ENCODE results near the gene RGS9. TPM values are rescaled to one million over a fixed set of nuclear protein-coding genes. Genes with fewer than 3 reads are reported as not detected.

Gene RGS9
- total and polyA plus RNA-seq, 10 of the 15 experiments (the other 5 are each of a cell fraction or from before 2014, with no cell fraction given): 1.1 to 10.6 (median 5.6) TPM

DNA sequence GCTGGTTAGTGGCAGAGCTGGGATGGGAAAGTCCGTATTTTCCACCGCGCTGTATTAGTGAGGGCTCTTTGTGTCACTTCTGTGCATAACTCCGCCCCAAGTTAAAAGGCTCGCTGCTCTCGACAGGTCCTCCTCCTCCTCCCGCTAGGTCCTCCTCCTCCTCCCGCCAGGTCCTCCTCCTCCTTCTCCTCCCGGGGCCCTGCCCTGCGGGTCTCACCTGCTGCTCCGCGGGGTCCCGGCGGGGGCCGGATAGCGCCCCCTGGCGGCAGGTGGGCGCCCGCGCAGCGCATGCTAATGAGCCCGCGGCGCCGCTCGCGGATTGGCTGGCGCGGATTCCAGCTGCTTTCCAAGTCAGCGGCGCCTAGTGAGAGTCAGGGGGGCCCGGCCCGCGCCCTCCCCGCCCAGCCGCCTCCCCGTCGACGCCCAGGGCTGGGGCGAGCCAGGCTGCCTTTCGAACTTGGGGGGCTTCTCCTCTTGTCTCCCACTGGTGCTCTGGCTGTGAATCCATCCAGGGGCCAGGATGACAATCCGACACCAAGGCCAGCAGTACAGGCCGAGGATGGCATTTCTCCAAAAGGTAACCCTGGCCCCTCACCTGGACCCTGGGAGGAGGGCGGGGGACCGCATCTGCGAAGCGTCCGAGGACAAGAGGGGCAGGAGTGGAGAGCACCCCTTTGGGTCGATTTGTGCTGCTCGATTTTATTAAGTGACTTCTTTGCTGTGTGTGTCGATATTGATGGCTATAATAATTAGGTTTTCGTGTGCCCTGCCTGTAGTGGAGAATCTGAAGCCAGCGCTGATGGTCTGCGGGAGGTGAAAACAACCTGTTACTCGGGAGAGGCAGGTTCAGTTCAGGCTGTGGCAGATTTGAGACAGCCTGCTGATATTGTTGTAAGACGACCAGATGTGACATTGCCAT, at the start of gene RGS9 (continued):
- TF ChIP-seq ZSCAN29 (IDR thresholded peaks at IDR 0.05): no peak
- no peak for TF ChIP-seq MYC (IDR thresholded peaks at IDR 0.05; ENCODE audit: insufficient read depth, insufficient read length, insufficient replicate concordance, low read length, severe bottlenecking)
- TF ChIP-seq KAT2A (conservative IDR thresholded peaks at IDR 0.05; ENCODE audit: control insufficient read depth, low read depth, low read length): no peak
- no peak for TF ChIP-seq CEBPB (IDR thresholded peaks at IDR 0.05; ENCODE audit: borderline replicate concordance in 1 of 2, low read depth in 2 of 2, low read length in 2 of 2)
- no peak for TF ChIP-seq ZNF384 (IDR thresholded peaks at IDR 0.05; ENCODE audit: borderline replicate concordance, low read depth, low read length)
- 0 out of 2 replicates have a peak, but pooled peaks have one; percentile 16 for TF ChIP-seq IRF4 (IDR thresholded peaks at IDR 0.05; ENCODE audit: low read depth, low read length)
- peak; percentile 59 to 73 for TF ChIP-seq BHLHE40 (IDR thresholded peaks at IDR 0.05; ENCODE audit: borderline replicate concordance in 1 of 2, low read depth in 2 of 2, low read length in 1 of 2)
- no peak for TF ChIP-seq SUPT20H (IDR thresholded peaks at IDR 0.05; ENCODE audit: borderline replicate concordance, control insufficient read depth, low read depth, low read length)
- peak; percentile 33 for TF ChIP-seq NR2F1 (conservative IDR thresholded peaks at IDR 0.05)
- TF ChIP-seq RAD21 (IDR thresholded peaks at IDR 0.05; ENCODE audit: insufficient read depth, low read depth, low read length): peak; percentile 77
- TF ChIP-seq RUNX3 (IDR thresholded peaks at IDR 0.05; ENCODE audit: low read length): peak; percentile 12; the same call in 1 of the 2 replicates
- TF ChIP-seq, protein P1, sequence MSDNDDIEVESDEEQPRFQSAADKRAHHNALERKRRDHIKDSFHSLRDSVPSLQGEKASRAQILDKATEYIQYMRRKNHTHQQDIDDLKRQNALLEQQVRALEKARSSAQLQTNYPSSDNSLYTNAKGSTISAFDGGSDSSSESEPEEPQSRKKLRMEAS (IDR thresholded peaks at IDR 0.05; ENCODE audit: low read depth, low read length): 0 out of 2 replicates have a peak, but pooled peaks have one; percentile 43
- TF ChIP-seq, protein P2, sequence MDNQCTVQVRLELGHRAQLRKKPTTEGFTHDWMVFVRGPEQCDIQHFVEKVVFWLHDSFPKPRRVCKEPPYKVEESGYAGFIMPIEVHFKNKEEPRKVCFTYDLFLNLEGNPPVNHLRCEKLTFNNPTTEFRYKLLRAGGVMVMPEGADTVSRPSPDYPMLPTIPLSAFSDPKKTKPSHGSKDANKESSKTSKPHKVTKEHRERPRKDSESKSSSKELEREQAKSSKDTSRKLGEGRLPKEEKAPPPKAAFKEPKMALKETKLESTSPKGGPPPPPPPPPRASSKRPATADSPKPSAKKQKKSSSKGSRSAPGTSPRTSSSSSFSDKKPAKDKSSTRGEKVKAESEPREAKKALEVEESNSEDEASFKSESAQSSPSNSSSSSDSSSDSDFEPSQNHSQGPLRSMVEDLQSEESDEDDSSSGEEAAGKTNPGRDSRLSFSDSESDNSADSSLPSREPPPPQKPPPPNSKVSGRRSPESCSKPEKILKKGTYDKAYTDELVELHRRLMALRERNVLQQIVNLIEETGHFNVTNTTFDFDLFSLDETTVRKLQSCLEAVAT (IDR thresholded peaks at IDR 0.05): no peak
- no peak for TF ChIP-seq TAF1 (IDR thresholded peaks at IDR 0.05; ENCODE audit: borderline replicate concordance, low read depth, low read length)
- TF ChIP-seq, protein P3, sequence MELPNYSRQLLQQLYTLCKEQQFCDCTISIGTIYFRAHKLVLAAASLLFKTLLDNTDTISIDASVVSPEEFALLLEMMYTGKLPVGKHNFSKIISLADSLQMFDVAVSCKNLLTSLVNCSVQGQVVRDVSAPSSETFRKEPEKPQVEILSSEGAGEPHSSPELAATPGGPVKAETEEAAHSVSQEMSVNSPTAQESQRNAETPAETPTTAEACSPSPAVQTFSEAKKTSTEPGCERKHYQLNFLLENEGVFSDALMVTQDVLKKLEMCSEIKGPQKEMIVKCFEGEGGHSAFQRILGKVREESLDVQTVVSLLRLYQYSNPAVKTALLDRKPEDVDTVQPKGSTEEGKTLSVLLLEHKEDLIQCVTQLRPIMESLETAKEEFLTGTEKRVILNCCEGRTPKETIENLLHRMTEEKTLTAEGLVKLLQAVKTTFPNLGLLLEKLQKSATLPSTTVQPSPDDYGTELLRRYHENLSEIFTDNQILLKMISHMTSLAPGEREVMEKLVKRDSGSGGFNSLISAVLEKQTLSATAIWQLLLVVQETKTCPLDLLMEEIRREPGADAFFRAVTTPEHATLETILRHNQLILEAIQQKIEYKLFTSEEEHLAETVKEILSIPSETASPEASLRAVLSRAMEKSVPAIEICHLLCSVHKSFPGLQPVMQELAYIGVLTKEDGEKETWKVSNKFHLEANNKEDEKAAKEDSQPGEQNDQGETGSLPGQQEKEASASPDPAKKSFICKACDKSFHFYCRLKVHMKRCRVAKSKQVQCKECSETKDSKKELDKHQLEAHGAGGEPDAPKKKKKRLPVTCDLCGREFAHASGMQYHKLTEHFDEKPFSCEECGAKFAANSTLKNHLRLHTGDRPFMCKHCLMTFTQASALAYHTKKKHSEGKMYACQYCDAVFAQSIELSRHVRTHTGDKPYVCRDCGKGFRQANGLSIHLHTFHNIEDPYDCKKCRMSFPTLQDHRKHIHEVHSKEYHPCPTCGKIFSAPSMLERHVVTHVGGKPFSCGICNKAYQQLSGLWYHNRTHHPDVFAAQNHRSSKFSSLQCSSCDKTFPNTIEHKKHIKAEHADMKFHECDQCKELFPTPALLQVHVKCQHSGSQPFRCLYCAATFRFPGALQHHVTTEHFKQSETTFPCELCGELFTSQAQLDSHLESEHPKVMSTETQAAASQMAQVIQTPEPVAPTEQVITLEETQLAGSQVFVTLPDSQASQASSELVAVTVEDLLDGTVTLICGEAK (IDR thresholded peaks at IDR 0.05; ENCODE audit: borderline replicate concordance): no peak
- no peak for TF ChIP-seq TARDBP (IDR thresholded peaks at IDR 0.05; ENCODE audit: borderline replicate concordance)
- TF ChIP-seq KDM1A (IDR thresholded peaks at IDR 0.05; ENCODE audit: borderline replicate concordance): no peak
- TF ChIP-seq, protein P4, sequence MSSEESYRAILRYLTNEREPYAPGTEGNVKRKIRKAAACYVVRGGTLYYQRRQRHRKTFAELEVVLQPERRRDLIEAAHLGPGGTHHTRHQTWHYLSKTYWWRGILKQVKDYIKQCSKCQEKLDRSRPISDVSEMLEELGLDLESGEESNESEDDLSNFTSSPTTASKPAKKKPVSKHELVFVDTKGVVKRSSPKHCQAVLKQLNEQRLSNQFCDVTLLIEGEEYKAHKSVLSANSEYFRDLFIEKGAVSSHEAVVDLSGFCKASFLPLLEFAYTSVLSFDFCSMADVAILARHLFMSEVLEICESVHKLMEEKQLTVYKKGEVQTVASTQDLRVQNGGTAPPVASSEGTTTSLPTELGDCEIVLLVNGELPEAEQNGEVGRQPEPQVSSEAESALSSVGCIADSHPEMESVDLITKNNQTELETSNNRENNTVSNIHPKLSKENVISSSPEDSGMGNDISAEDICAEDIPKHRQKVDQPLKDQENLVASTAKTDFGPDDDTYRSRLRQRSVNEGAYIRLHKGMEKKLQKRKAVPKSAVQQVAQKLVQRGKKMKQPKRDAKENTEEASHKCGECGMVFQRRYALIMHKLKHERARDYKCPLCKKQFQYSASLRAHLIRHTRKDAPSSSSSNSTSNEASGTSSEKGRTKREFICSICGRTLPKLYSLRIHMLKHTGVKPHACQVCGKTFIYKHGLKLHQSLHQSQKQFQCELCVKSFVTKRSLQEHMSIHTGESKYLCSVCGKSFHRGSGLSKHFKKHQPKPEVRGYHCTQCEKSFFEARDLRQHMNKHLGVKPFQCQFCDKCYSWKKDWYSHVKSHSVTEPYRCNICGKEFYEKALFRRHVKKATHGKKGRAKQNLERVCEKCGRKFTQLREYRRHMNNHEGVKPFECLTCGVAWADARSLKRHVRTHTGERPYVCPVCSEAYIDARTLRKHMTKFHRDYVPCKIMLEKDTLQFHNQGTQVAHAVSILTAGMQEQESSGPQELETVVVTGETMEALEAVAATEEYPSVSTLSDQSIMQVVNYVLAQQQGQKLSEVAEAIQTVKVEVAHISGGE (CRISPR knock-in tag; IDR thresholded peaks at IDR 0.05): no peak
- no peak for TF ChIP-seq MEF2A (IDR thresholded peaks at IDR 0.05; ENCODE audit: insufficient read depth, low read depth, low read length)

Data from GM12878 (cell line).